Naive B cell (primary cell): ENCODE results near the gene CCDC68. TPM values are rescaled to one million over a fixed set of nuclear protein-coding genes. Genes with fewer than 3 reads are reported as not detected.

Experiments
- ATAC-seq, 2 donors: fragments of 150-1000 bp; cut with Tn5 transposase; 2 replicates each; pipeline ENCODE4 v1.10.0; 2021; ENCODE audit warnings: low read depth in 2 of 2, mild to moderate bottlenecking in 2 of 2, moderate library complexity in 2 of 2
- DNase-seq: peaks from one replicate; pipeline ENCODE4 v3.0.0; 2022
- H3K27ac Mint-ChIP-seq, 6 donors: one replicate each; pipeline ENCODE4 v1.8.0; 2020 to 2022; ENCODE audit warnings: mild to moderate bottlenecking in 6 of 6, mixed read lengths in 6 of 6, moderate library complexity in 5 of 6, inconsistent platforms in 2 of 6
- H3K27me3 Mint-ChIP-seq, 3 donors: one replicate each; pipeline ENCODE4 v1.8.0; 2021 to 2022; ENCODE audit warnings: mixed read lengths in 3 of 3, mild to moderate bottlenecking in 1 of 3
- H3K36me3 Mint-ChIP-seq, 2 donors: one replicate each; pipeline ENCODE4 v1.8.0; 2020 to 2022; ENCODE audit warnings: mixed read lengths in 2 of 2, inconsistent platforms in 1 of 2, mild to moderate bottlenecking in 1 of 2
- H3K4me1 Mint-ChIP-seq, 3 donors: one replicate each; pipeline ENCODE4 v1.8.0; 2020 to 2022; ENCODE audit warnings: mixed read lengths in 3 of 3, inconsistent platforms in 1 of 3, mild to moderate bottlenecking in 1 of 3, moderate library complexity in 1 of 3
- H3K4me3 Mint-ChIP-seq, 8 donors: one replicate each; pipeline ENCODE4 v1.8.0; 2020 to 2022; ENCODE audit warnings: mild to moderate bottlenecking in 8 of 8, mixed read lengths in 8 of 8, moderate library complexity in 8 of 8, inconsistent platforms in 2 of 8
- H3K9me3 Mint-ChIP-seq, 7 donors: one replicate each; pipeline ENCODE4 v1.8.0; 2020 to 2022; ENCODE audit warnings: mixed read lengths in 7 of 7, mild to moderate bottlenecking in 5 of 7, inconsistent platforms in 2 of 7, moderate library complexity in 1 of 7
- polyA plus RNA-seq, 6 donors: library from polyadenylated mRNA; unstranded; fragments of 300-500 nt; fragmentation: Illumina TruSeq; gene quantifications; one replicate each; pipeline ENCODE4 v1.2.3, GENCODE V29; 2021; ENCODE audit warnings: low read depth in 6 of 6

Gene CCDC68
- polyA plus RNA-seq, 6 donors from 2014 or later, result not detected

- DNase-seq (no peak), ATAC-seq (no peak)
- Mint-ChIP-seq H3K4me1 (peaks cover 0 to 3% (median 0%) of the 10 kb centered on the region in 3 donors), H3K9me3 (peaks cover 0 to 2% (median 0%) of the 10 kb centered on the region in 7 donors), H3K36me3 (no peaks in the 10 kb centered on the region), H3K4me3 (no peak overlapping the region), H3K27ac (no peak overlapping the region), H3K27me3 (peaks cover 0 to 7% (median 4%) of the 10 kb centered on the region in 3 donors)
Measured at GRCh38 chr18:54904581-54904980, 54.7 kb downstream of the CCDC68 start.

DNA sequence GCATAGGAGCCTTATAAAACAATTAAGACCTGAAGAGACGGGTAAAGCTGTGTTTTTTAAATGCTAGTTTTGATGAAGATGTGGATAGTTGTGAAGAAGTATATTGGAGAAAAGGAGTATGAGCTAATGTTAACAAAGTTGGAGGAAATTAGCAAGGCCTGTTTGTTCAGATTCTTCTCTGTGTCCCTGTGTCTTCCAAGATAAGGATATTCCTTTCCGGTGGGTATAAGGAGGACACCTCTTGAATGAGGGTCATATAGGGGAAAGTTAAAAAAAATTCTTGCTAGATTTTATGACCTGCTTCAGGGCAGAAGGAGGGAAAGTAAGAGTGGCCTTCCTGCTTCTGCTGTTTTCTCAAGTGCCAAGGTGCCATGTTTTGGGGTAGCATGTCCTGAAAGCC is 59.0 kb downstream of the CCDC68 start:
- no peak overlapping the region for H3K27ac Mint-ChIP-seq
- H3K36me3 Mint-ChIP-seq, result no peaks in the 10 kb centered on the region
- no peaks in the 10 kb centered on the region for H3K9me3 Mint-ChIP-seq
- peaks cover 0 to 4% (median 0%) of the 10 kb centered on the region in 3 donors for H3K4me1 Mint-ChIP-seq
- H3K27me3 Mint-ChIP-seq, result no peaks in the 10 kb centered on the region
- DNase-seq (no peak), ATAC-seq (no peak)
- no peak overlapping the region for H3K4me3 Mint-ChIP-seq

GRCh38 chr18:54899500-54899899 is 59.8 kb downstream of the CCDC68 start:
- no peak overlapping the region for H3K27ac Mint-ChIP-seq
- ATAC-seq (no peak), DNase-seq (no peak)
- H3K9me3 Mint-ChIP-seq, result no peaks in the 10 kb centered on the region
- no peaks in the 10 kb centered on the region for H3K36me3 Mint-ChIP-seq
- H3K27me3 Mint-ChIP-seq, result no peaks in the 10 kb centered on the region
- no peak overlapping the region for H3K4me3 Mint-ChIP-seq
- H3K4me1 Mint-ChIP-seq, result peaks cover 0 to 4% (median 0%) of the 10 kb centered on the region in 3 donors

- Mint-ChIP-seq H3K4me3 (no peak overlapping the region), H3K27me3 (peaks cover 0 to 14% (median 0%) of the 10 kb centered on the region in 3 donors), H3K27ac (no peak overlapping the region), H3K4me1 (no peaks in the 10 kb centered on the region), H3K9me3 (peaks cover 0 to 1% (median 0%) of the 10 kb centered on the region in 7 donors), H3K36me3 (no peaks in the 10 kb centered on the region)
- ATAC-seq (no peak), DNase-seq (no peak)
Measured at GRCh38 chr18:54888933-54889332, 70.3 kb downstream of the CCDC68 start.

GRCh38 chr18:54888378-54888777 is 70.9 kb downstream of the CCDC68 start:
- no peaks in the 10 kb centered on the region for H3K4me1 Mint-ChIP-seq
- peaks cover 0 to 18% (median 0%) of the 10 kb centered on the region in 3 donors for H3K27me3 Mint-ChIP-seq
- DNase-seq (no peak), ATAC-seq (no peak)
- H3K36me3 Mint-ChIP-seq, result no peaks in the 10 kb centered on the region
- H3K27ac Mint-ChIP-seq, result no peak overlapping the region
- H3K4me3 Mint-ChIP-seq, result no peak overlapping the region
- peaks cover 0 to 1% (median 0%) of the 10 kb centered on the region in 7 donors for H3K9me3 Mint-ChIP-seq

DNA sequence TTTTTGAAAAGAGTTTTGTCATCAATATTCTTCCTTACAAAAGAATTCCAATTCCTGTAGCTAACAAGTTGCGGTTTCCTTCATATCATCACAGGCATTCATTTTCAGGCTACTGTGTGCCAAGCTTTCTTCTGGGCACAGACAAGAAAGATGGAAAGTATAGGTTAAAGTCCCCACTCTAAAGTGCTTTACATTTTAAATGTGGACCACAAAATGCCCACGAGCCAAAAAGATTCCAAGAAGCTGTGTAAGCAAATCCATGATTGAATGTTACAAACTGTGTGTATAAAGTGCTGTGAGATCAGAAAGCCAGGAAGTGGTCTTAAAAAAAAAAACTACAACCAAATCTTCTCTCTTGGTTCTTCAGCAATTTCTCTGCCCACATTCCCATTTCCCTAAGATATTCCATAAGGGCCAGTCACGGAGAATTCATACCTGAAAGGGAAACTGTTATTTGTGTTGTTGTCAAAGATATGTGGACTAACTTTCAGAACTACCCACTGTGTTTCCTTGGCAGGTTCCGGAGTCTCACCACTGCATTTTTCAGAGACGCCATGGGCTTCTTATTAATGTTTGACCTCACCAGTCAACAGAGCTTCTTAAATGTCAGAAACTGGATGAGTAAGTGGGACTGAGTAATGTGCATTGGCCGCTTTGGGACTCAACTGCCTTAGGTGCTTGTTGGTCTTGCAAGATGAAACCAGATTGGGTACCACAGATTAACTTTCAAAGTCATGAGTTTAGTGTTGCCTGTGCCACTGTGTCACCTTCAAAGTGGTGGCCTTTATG is 75.3 kb downstream of the CCDC68 start:
- Mint-ChIP-seq H3K27ac (no peak overlapping the region), H3K9me3 (peaks cover 0 to 6% (median 0%) of the 10 kb centered on the region in 7 donors), H3K27me3 (peaks cover 0 to 28% (median 10%) of the 10 kb centered on the region in 3 donors), H3K4me3 (no peak overlapping the region), H3K36me3 (no peaks in the 10 kb centered on the region), H3K4me1 (no peaks in the 10 kb centered on the region)
- DNase-seq (no peak), ATAC-seq (no peak)

- DNase-seq (no peak), ATAC-seq (no peak)
- H3K9me3 Mint-ChIP-seq, result peaks cover 0 to 6% (median 0%) of the 10 kb centered on the region in 7 donors
- no peak overlapping the region for H3K4me3 Mint-ChIP-seq
- H3K27ac Mint-ChIP-seq, result no peak overlapping the region
- H3K27me3 Mint-ChIP-seq, result peaks cover 0 to 25% (median 10%) of the 10 kb centered on the region in 3 donors
- no peaks in the 10 kb centered on the region for H3K4me1 Mint-ChIP-seq
- H3K36me3 Mint-ChIP-seq, result no peaks in the 10 kb centered on the region
Measured at GRCh38 chr18:54882318-54882717, 76.9 kb downstream of the CCDC68 start.

GRCh38 chr18:54881229-54881768 is 78.0 kb downstream of the CCDC68 start:
- H3K27me3 Mint-ChIP-seq, result peaks cover 0 to 25% (median 10%) of the 10 kb centered on the region in 3 donors
- DNase-seq (no peak), ATAC-seq (no peak)
- H3K4me1 Mint-ChIP-seq, result no peaks in the 10 kb centered on the region
- H3K4me3 Mint-ChIP-seq, result no peak overlapping the region
- peaks cover 0 to 6% (median 0%) of the 10 kb centered on the region in 7 donors for H3K9me3 Mint-ChIP-seq
- no peaks in the 10 kb centered on the region for H3K36me3 Mint-ChIP-seq
- peak overlapping the region in 1 of 6 donors; percentile 11 for H3K27ac Mint-ChIP-seq

DNA sequence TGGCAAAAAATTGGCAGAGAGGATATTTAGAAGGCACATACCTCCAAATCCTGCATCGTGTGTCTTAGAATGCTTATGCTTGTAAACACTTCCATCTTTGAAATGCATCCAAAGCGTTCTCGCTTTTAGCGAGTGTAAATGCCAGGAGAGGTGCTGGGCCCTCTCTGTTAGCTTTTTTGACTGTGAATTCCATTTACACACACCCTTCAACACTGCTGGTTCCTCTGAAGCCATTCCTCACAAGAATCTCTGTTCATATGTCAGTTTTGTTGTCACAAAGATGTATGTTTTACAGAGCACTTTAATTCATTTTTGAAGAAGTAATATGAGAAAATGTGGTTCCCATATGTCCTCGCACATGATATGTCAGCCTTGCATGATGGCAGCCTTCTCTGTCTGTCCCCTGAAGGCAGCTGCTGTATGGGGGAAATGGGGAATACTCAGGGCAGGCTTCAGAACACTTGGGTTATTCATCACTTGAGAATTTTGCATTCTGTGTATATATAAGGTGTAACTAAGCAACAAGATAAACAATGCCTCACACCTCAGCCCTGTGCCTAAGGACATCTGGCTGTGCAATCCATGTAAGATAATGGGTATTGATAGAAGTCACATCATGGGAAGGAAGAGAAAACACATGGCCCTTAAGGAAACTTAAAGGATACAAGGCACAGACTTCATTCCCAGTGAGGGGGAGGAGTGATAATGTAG is 78.7 kb downstream of the CCDC68 start:
- H3K4me3 Mint-ChIP-seq, result no peak overlapping the region
- no peak overlapping the region for H3K27ac Mint-ChIP-seq
- H3K9me3 Mint-ChIP-seq, result peaks cover 0 to 6% (median 0%) of the 10 kb centered on the region in 7 donors
- DNase-seq (no peak), ATAC-seq (no peak)
- no peaks in the 10 kb centered on the region for H3K4me1 Mint-ChIP-seq
- H3K36me3 Mint-ChIP-seq, result no peaks in the 10 kb centered on the region
- peaks cover 0 to 21% (median 10%) of the 10 kb centered on the region in 3 donors for H3K27me3 Mint-ChIP-seq

DNA sequence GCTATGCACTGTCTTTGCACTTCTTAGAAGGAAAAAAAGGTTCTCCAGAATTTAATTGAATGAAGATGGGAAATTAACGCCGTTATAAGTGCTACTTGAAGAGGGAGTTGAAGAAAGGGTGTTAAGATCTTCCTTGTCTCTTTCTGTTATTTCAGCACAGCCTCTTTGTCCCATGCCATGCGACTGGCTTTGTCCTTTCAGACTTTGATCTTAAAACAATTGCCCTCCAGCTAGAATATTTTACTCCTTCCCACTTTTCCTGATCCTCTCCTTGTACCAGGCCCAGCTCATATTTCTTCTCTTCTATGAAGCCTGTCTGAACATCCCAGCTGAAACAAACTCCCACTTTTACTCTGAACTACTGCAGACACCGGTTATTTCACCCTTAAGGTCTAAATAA is 79.6 kb downstream of the CCDC68 start:
- peaks cover 0 to 6% (median 0%) of the 10 kb centered on the region in 7 donors for H3K9me3 Mint-ChIP-seq
- no peaks in the 10 kb centered on the region for H3K4me1 Mint-ChIP-seq
- peak overlapping the region in 1 of 6 donors; percentile 11 for H3K27ac Mint-ChIP-seq
- no peak overlapping the region for H3K4me3 Mint-ChIP-seq
- peaks cover 0 to 21% (median 10%) of the 10 kb centered on the region in 3 donors for H3K27me3 Mint-ChIP-seq
- H3K36me3 Mint-ChIP-seq, result no peaks in the 10 kb centered on the region
- DNase-seq, result no peak
- no peak for ATAC-seq

GRCh38 chr18:54878659-54879358 is 80.5 kb downstream of the CCDC68 start:
- Mint-ChIP-seq H3K27ac (no peak overlapping the region), H3K36me3 (no peaks in the 10 kb centered on the region), H3K4me1 (no peaks in the 10 kb centered on the region), H3K4me3 (no peak overlapping the region), H3K27me3 (peaks cover 0 to 21% (median 10%) of the 10 kb centered on the region in 3 donors), H3K9me3 (peaks cover 0 to 6% (median 0%) of the 10 kb centered on the region in 7 donors)
- DNase-seq (no peak), ATAC-seq (no peak)

- Mint-ChIP-seq H3K27me3 (peaks cover 0 to 17% (median 9%) of the 10 kb centered on the region in 3 donors), H3K9me3 (peaks cover 0 to 6% (median 0%) of the 10 kb centered on the region in 7 donors), H3K4me3 (no peak overlapping the region), H3K36me3 (no peaks in the 10 kb centered on the region), H3K4me1 (no peaks in the 10 kb centered on the region), H3K27ac (no peak overlapping the region)
- DNase-seq (no peak), ATAC-seq (no peak)
Measured at GRCh38 chr18:54878159-54878622, 81.1 kb downstream of the CCDC68 start.

- ATAC-seq, result no peak
- Mint-ChIP-seq H3K4me3 (no peak overlapping the region), H3K4me1 (no peaks in the 10 kb centered on the region), H3K36me3 (no peaks in the 10 kb centered on the region), H3K27me3 (peaks cover 0 to 10% (median 0%) of the 10 kb centered on the region in 3 donors), H3K27ac (no peak overlapping the region), H3K9me3 (peaks cover 0 to 2% (median 0%) of the 10 kb centered on the region in 7 donors)
- DNase-seq, result no peak
Measured at GRCh38 chr18:54877076-54877475, 82.2 kb downstream of the CCDC68 start.
